ENCODE results near the gene C1QL2.

DNA sequence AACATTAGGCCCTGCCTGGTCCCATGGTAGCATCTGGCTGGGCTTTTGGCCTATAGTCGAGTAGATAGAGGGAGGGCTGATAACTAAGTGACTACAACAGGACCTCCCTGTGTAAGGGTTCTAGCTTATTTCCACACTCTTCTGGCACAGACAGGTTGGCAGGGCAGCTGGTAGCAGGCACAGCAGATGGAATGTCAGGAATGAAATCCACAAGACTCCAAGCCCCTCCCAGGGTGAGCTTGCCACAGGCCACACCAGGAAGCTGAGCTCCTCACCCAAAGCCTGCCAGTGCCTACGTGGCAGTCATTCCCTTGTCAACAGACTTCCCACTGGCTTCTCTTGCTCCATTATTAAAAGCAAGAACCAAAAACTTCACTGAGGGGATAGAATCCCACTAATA is 20.7 kb upstream of the C1QL2 start:
- TF ChIP-seq, protein P1, sequence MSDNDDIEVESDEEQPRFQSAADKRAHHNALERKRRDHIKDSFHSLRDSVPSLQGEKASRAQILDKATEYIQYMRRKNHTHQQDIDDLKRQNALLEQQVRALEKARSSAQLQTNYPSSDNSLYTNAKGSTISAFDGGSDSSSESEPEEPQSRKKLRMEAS (IDR thresholded peaks at IDR 0.05) = no peak
- TF ChIP-seq, protein P2, sequence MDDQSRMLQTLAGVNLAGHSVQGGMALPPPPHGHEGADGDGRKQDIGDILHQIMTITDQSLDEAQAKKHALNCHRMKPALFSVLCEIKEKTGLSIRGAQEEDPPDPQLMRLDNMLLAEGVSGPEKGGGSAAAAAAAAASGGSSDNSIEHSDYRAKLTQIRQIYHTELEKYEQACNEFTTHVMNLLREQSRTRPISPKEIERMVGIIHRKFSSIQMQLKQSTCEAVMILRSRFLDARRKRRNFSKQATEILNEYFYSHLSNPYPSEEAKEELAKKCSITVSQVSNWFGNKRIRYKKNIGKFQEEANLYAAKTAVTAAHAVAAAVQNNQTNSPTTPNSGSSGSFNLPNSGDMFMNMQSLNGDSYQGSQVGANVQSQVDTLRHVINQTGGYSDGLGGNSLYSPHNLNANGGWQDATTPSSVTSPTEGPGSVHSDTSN (IDR thresholded peaks at IDR 0.05) = no peak
- TF ChIP-seq, protein P3, sequence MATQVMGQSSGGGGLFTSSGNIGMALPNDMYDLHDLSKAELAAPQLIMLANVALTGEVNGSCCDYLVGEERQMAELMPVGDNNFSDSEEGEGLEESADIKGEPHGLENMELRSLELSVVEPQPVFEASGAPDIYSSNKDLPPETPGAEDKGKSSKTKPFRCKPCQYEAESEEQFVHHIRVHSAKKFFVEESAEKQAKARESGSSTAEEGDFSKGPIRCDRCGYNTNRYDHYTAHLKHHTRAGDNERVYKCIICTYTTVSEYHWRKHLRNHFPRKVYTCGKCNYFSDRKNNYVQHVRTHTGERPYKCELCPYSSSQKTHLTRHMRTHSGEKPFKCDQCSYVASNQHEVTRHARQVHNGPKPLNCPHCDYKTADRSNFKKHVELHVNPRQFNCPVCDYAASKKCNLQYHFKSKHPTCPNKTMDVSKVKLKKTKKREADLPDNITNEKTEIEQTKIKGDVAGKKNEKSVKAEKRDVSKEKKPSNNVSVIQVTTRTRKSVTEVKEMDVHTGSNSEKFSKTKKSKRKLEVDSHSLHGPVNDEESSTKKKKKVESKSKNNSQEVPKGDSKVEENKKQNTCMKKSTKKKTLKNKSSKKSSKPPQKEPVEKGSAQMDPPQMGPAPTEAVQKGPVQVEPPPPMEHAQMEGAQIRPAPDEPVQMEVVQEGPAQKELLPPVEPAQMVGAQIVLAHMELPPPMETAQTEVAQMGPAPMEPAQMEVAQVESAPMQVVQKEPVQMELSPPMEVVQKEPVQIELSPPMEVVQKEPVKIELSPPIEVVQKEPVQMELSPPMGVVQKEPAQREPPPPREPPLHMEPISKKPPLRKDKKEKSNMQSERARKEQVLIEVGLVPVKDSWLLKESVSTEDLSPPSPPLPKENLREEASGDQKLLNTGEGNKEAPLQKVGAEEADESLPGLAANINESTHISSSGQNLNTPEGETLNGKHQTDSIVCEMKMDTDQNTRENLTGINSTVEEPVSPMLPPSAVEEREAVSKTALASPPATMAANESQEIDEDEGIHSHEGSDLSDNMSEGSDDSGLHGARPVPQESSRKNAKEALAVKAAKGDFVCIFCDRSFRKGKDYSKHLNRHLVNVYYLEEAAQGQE (IDR thresholded peaks at IDR 0.05) = no peak
- TF ChIP-seq HOXB5 (CRISPR knock-in tag; IDR thresholded peaks at IDR 0.05) (no peak), POLR2A (IDR thresholded peaks at IDR 0.05; ENCODE audit: low read length) (no peak)
- TF ChIP-seq, protein P4, sequence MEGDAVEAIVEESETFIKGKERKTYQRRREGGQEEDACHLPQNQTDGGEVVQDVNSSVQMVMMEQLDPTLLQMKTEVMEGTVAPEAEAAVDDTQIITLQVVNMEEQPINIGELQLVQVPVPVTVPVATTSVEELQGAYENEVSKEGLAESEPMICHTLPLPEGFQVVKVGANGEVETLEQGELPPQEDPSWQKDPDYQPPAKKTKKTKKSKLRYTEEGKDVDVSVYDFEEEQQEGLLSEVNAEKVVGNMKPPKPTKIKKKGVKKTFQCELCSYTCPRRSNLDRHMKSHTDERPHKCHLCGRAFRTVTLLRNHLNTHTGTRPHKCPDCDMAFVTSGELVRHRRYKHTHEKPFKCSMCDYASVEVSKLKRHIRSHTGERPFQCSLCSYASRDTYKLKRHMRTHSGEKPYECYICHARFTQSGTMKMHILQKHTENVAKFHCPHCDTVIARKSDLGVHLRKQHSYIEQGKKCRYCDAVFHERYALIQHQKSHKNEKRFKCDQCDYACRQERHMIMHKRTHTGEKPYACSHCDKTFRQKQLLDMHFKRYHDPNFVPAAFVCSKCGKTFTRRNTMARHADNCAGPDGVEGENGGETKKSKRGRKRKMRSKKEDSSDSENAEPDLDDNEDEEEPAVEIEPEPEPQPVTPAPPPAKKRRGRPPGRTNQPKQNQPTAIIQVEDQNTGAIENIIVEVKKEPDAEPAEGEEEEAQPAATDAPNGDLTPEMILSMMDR (IDR thresholded peaks at IDR 0.05) = no peak

Measured in A549 (cell line).